HCT116 (cell line): ENCODE results near the gene MARCHF3. TPM values are rescaled to one million over a fixed set of nuclear protein-coding genes. Genes with fewer than 3 reads are reported as not detected.
"Not testable (repeated sequence)": the region's sequence is repeated elsewhere in the genome, so short reads cannot be mapped to it uniquely, and the experiment has no call there.

Experiments
- ATAC-seq: fragments of 200-7000 bp; cut with Tn5 transposase; 2 replicates; pipeline ENCODE4 v1.9.1; 2020; ENCODE audit warnings: mild to moderate bottlenecking, moderate library complexity
- BruUV-seq: library from RNA; stranded (reverse); fragments of 400-500 nt; replicated peaks from 2 replicates; lab custom pipeline; 2021; lab: Mats Ljungman, UMichigan
- CTCF ChIA-PET: fragments of 300-600 bp; sonication (Branson Sonifier 250); formaldehyde crosslinking; loops from one replicate; lab custom pipeline; 2021; ENCODE audit warnings: antibody characterized with exemption; lab: Charles Lee
- POLR2A ChIA-PET: fragments of 300-600, 350-600 bp; sonication (Branson Sonifier 250); formaldehyde crosslinking; loops from one replicate; lab custom pipeline; 2021; ENCODE audit warnings: antibody characterized with exemption; lab: Charles Lee
- RAD21 ChIA-PET, 2 experiments: fragments of 300-600 bp; sonication (Branson Sonifier 250); formaldehyde crosslinking; loops; one replicate each; lab custom pipeline; 2023; ENCODE audit warnings: low total read pairs in 2 of 2; ENCODE audit not compliant: uncharacterized antibody in 2 of 2, unreplicated experiment in 2 of 2, low non-redundant PET in 1 of 2; lab: Charles Lee
- DNase-seq: peaks from one replicate; pipeline ENCODE4 v3.0.0-alpha.2; 2010; ENCODE audit warnings: low read depth, low spot score
- H2AFZ ChIP-seq: fragments of 200-600 bp; shearing (Covaris generic), sonication (generic); 2 replicates; pipeline ENCODE4 v1.6.1; 2017; ENCODE audit warnings: low read depth, mixed run types, mixed read lengths, antibody characterized with exemption, low read length; ENCODE audit not compliant: poor library complexity, severe bottlenecking
- H3K27ac ChIP-seq: 2 replicates; pipeline ENCODE4 v1.5.1; 2012; ENCODE audit warnings: low read depth, low read length
- H3K27me3 ChIP-seq: fragments of 200-600 bp; sonication (generic); 2 replicates; pipeline ENCODE4 v1.6.1; 2016; ENCODE audit warnings: mixed run types, low read length, mixed read lengths; ENCODE audit not compliant: insufficient read depth
- H3K36me3 ChIP-seq, 2 experiments: fragments of 200-500 bp in 1 of 2; fragments of 200-600 bp in 1 of 2; sonication (Bioruptor generic) in 1 of 2; sonication (generic) in 1 of 2; 2 replicates each; pipeline versions ENCODE4 v1.5.1 to v1.6.1; 2014 to 2016; ENCODE audit warnings: low read length in 2 of 2, inconsistent platforms in 1 of 2, mixed read lengths in 1 of 2, mixed run types in 1 of 2; ENCODE audit not compliant: insufficient read depth in 2 of 2, control insufficient read depth in 1 of 2
- H3K4me1 ChIP-seq, 2 experiments: fragments of 200-600 bp in 1 of 2; sonication (generic) in 1 of 2; 2 replicates each; pipeline versions ENCODE4 v1.5.1 to v1.6.1; 2012 to 2017; ENCODE audit warnings: low read length in 2 of 2, inconsistent platforms in 1 of 2, mild to moderate bottlenecking in 1 of 2, mixed read lengths in 1 of 2, mixed run types in 1 of 2, moderate library complexity in 1 of 2; ENCODE audit not compliant: insufficient read depth in 2 of 2, control insufficient read depth in 1 of 2
- H3K4me2 ChIP-seq: fragments of 200-600 bp; sonication (generic); 2 replicates; pipeline ENCODE4 v1.6.1; 2017; ENCODE audit warnings: mixed run types, low read length, mixed read lengths
- H3K4me3 ChIP-seq, 2 experiments: fragments of 200-600 bp in 1 of 2; sonication (generic) in 1 of 2; replicated peaks in 1 of 2; 2 replicates each; pipeline ENCODE4 v1.5.1; 2011 to 2016; ENCODE audit warnings: low read length in 2 of 2, control low read depth in 1 of 2, low read depth in 1 of 2, mild to moderate bottlenecking in 1 of 2, mixed read lengths in 1 of 2, mixed run types in 1 of 2
- H3K79me2 ChIP-seq: fragments of 200-600 bp; sonication (generic); 2 replicates; pipeline ENCODE4 v1.6.1; 2017; ENCODE audit warnings: mild to moderate bottlenecking, mixed run types, low read length, moderate library complexity, mixed read lengths; ENCODE audit not compliant: insufficient read depth
- H3K9ac ChIP-seq: fragments of 200-600 bp; sonication (generic); 2 replicates; pipeline ENCODE4 v1.6.1; 2016; ENCODE audit warnings: low read length, mixed read lengths
- H3K9me2 ChIP-seq: fragments of 200-600 bp; sonication (generic), shearing (Covaris generic); 2 replicates; pipeline ENCODE4 v1.6.1; 2017; ENCODE audit warnings: mixed run types, mild to moderate bottlenecking, moderate library complexity; ENCODE audit not compliant: insufficient read depth
- H3K9me3 ChIP-seq, 2 experiments: fragments of 200-500 bp in 1 of 2; fragments of 200-600 bp in 1 of 2; sonication (Bioruptor generic) in 1 of 2; sonication (generic) in 1 of 2; 2 replicates each; pipeline ENCODE4 v1.6.1; 2014 to 2017; ENCODE audit warnings: low read length in 2 of 2, mixed read lengths in 2 of 2, inconsistent platforms in 1 of 2, low read depth in 1 of 2, mild to moderate bottlenecking in 1 of 2, mixed run types in 1 of 2, moderate library complexity in 1 of 2; ENCODE audit not compliant: control insufficient read depth in 1 of 2, insufficient read depth in 1 of 2
- H4K20me1 ChIP-seq: fragments of 200-600 bp; sonication (generic), shearing (Covaris generic); 2 replicates; pipeline ENCODE4 v1.6.1; 2017; ENCODE audit warnings: mixed run types, mild to moderate bottlenecking, moderate library complexity; ENCODE audit not compliant: insufficient read depth
- CEBPB ChIP-seq: IDR thresholded peaks from 2 replicates; pipeline ENCODE4 v1.6.1; 2012; ENCODE audit warnings: low read depth
- EZH2phosphoT487 ChIP-seq: fragments of 200-600 bp; IDR thresholded peaks from 2 replicates; pipeline ENCODE4 v1.6.1; 2018; ENCODE audit warnings: antibody characterized with exemption, borderline replicate concordance
- FOSL1 ChIP-seq: IDR thresholded peaks from 2 replicates; pipeline ENCODE4 v1.6.1; 2012; ENCODE audit warnings: low read depth
- POLR2AphosphoS5 ChIP-seq: IDR thresholded peaks from 2 replicates; pipeline ENCODE4 v1.6.1; 2011; ENCODE audit warnings: mild to moderate bottlenecking, low read depth, low read length, moderate library complexity
- RAD21 ChIP-seq: IDR thresholded peaks from 2 replicates; pipeline ENCODE4 v1.6.1; 2012; ENCODE audit warnings: low read depth, mild to moderate bottlenecking
- SP1 ChIP-seq: IDR thresholded peaks from 2 replicates; pipeline ENCODE4 v1.6.1; 2012; ENCODE audit warnings: low read depth
- SRF ChIP-seq: IDR thresholded peaks from 2 replicates; pipeline ENCODE4 v1.6.1; 2012; ENCODE audit warnings: low read depth
- intact Hi-C: fragments of 100-400 bp; cut with micrococcal nuclease; formaldehyde crosslinking; loops from 2 replicates; pipeline ENCODE4 v1.10.0; 2022
- total RNA-seq: library from RNA; stranded (reverse); gene quantifications from one replicate; pipeline ENCODE4 v1.2.1, GENCODE V29; 2021; ENCODE audit not compliant: unreplicated experiment
- TF ChIP-seq, protein P1 (sequence below): IDR thresholded peaks from 2 replicates; pipeline ENCODE4 v1.6.1; 2012
- TF ChIP-seq, protein P2 (sequence below), 3 experiments: fragments of 200-600 bp in 1 of 3; sonication (generic) in 1 of 3; IDR thresholded peaks in 2 of 3; conservative IDR thresholded peaks in 1 of 3; 2 replicates each; pipeline ENCODE4 v1.5.1; 2012 to 2017; ENCODE audit warnings: low read depth in 2 of 3, low read length in 2 of 3, antibody characterized with exemption in 1 of 3, borderline replicate concordance in 1 of 3, control low read depth in 1 of 3, mild to moderate bottlenecking in 1 of 3, mixed read lengths in 1 of 3, mixed run types in 1 of 3, moderate library complexity in 1 of 3; ENCODE audit not compliant: insufficient read depth in 1 of 3

Gene MARCHF3
- total RNA-seq, 1 experiment from 2014 or later: 2.3 TPM

DNA sequence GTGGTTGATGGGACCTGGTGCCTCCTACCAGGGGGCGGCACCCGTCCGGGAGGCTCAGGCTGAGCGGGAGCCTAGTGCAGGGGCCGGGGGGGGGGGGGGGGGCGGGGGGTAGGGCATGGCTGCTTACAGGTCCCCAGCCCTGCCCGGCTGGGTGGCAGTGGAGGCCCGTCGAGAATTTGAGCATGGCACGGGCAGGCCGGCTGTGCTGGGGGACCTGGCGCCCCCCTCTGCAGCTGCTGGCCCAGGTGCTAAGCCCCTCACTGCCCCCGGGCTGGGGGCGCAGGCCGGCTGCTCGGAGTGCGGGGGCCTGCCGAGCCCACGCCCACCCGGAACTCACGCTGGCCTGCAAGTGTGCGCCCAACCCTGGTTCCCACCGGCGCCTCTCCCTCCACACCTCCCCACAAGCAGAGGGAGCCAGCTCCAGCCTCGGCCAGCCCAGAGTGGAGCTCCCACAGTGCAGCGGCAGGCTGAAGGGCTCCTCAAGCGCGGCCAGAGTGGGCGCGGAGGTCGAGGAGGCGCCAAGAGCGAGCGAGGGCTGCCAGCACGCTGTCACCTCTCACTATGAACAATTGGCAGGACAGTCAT, 175.7 kb downstream of the MARCHF3 start:
- H3K4me3 ChIP-seq: no peak overlapping the region
- TF ChIP-seq RAD21: no peak
- TF ChIP-seq FOSL1: no peak
- TF ChIP-seq, protein P1, sequence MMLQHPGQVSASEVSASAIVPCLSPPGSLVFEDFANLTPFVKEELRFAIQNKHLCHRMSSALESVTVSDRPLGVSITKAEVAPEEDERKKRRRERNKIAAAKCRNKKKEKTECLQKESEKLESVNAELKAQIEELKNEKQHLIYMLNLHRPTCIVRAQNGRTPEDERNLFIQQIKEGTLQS: no peak
- no peak for TF ChIP-seq CEBPB
- TF ChIP-seq EZH2phosphoT487: no peak
- TF ChIP-seq POLR2AphosphoS5: no peak
- TF ChIP-seq SP1: no peak
- TF ChIP-seq SRF: no peak
- TF ChIP-seq, protein P2, sequence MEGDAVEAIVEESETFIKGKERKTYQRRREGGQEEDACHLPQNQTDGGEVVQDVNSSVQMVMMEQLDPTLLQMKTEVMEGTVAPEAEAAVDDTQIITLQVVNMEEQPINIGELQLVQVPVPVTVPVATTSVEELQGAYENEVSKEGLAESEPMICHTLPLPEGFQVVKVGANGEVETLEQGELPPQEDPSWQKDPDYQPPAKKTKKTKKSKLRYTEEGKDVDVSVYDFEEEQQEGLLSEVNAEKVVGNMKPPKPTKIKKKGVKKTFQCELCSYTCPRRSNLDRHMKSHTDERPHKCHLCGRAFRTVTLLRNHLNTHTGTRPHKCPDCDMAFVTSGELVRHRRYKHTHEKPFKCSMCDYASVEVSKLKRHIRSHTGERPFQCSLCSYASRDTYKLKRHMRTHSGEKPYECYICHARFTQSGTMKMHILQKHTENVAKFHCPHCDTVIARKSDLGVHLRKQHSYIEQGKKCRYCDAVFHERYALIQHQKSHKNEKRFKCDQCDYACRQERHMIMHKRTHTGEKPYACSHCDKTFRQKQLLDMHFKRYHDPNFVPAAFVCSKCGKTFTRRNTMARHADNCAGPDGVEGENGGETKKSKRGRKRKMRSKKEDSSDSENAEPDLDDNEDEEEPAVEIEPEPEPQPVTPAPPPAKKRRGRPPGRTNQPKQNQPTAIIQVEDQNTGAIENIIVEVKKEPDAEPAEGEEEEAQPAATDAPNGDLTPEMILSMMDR (IDR thresholded peaks at IDR 0.05 in 2 of 3, conservative IDR thresholded peaks at IDR 0.05 in 1 of 3; ENCODE audit: borderline replicate concordance in 1 of 3, insufficient read depth in 1 of 3, low read depth in 2 of 3, low read length in 2 of 3): no peak
- TF ChIP-seq, all 23 proteins: peak for 0
- DNase-seq (no peak), ATAC-seq (no peak)
- no peaks in the 10 kb centered on the region for H3K9me2 ChIP-seq
- CTCF ChIA-PET: no interaction called here
- H2AFZ ChIP-seq: no peak overlapping the region
- H3K79me2 ChIP-seq: no peaks in the 10 kb centered on the region
- RAD21 ChIA-PET: no interaction called here
- BruUV-seq: no TSS peak
- H4K20me1 ChIP-seq: no peaks in the 10 kb centered on the region
- H3K4me2 ChIP-seq: no peak overlapping the region
- H3K36me3 ChIP-seq: no peaks in the 10 kb centered on the region
- H3K27ac ChIP-seq: no peak overlapping the region
- intact Hi-C loops: no loop called here
- no peaks in the 10 kb centered on the region for H3K4me1 ChIP-seq
- POLR2A ChIA-PET: no interaction called here
- H3K9me3 ChIP-seq: no peaks in the 10 kb centered on the region
- H3K9ac ChIP-seq: no peak overlapping the region
- H3K27me3 ChIP-seq: no peaks in the 10 kb centered on the region

DNA sequence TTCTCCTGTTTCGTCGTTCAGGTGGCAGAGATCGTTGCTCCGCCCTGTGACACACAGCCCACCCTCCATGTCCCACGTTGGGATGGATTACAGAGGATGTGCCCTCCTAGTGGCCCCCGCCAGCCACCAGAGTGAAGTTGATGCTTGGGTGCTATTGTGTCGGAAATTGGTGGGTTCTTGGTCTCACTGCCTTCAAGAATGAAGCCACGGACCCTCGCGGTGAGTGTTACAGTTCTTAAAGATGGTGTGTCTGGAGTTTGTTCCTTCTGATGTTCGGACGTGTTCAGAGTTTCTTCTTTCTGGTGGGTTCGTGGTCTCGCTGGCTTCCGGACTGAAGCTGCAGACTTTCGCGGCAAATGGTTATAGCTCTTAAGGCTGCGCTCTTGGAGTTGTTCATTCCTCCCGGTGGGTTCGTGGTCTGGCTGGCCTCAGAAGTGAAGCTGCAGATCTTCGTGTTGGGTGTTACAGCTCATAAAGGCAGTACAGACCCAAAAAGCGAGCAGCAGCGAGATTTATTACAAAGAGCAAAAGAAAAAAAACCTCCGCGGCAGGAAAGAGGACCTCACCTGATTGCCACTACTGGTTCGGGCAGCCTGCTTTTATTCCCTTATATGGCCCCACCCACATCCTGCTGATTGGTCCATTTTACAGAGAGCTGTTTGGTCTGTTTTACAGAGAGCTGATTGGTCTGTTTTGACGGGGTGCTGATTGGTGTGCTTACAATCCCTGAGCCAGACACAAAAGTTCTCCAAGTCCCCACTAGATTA, 176.6 kb downstream of the MARCHF3 start:
- H2AFZ ChIP-seq, CTCF ChIA-PET, intact Hi-C loops, H3K9me3 ChIP-seq, H3K9ac ChIP-seq, POLR2A ChIA-PET, H3K4me2 ChIP-seq, H3K36me3 ChIP-seq, DNase-seq, H3K4me1 ChIP-seq, H3K4me3 ChIP-seq, H3K9me2 ChIP-seq, H3K27ac ChIP-seq, H3K27me3 ChIP-seq, H3K79me2 ChIP-seq, H4K20me1 ChIP-seq, BruUV-seq, ATAC-seq, RAD21 ChIA-PET: not testable (repeated sequence)
